Spleen (tissue), 7 donors: ENCODE data around the gene DLX1.

Experiments used
- POLR2A ChIP-seq, 3 donors: fragments of 450-650 bp; IDR thresholded peaks; one replicate each; pipeline ENCODE4 v1.5.1; 2017; ENCODE audit warnings: antibody characterized with exemption in 3 of 3, mild to moderate bottlenecking in 1 of 3
- POLR2AphosphoS5 ChIP-seq, 3 donors: sonication (generic); formaldehyde crosslinking; IDR thresholded peaks; one replicate each; pipeline ENCODE4 v1.5.1; 2017; ENCODE audit warnings: antibody characterized with exemption in 3 of 3
- TF ChIP-seq, protein P1 (sequence below), 11 experiments: fragments of 200-600 bp in 7 of 11; fragments of 450-650 bp in 4 of 11; sonication (generic) in 4 of 11; IDR thresholded peaks in 8 of 11; conservative IDR thresholded peaks in 3 of 11; 1 replicate in 7 of 11; 2 replicates in 4 of 11; pipeline versions ENCODE4 v1.4.0 to v1.8.0; 2016 to 2021; ENCODE audit warnings: antibody characterized with exemption in 11 of 11, inconsistent platforms in 4 of 11, mild to moderate bottlenecking in 1 of 11
- donor health status: DM: no; HTN: no; CAD: no; lungs with moderate emphysema.
- donor health status: DM: no; HTN: no; CAD: no.
- donor health status: DM: no; HTN: no; CAD: no.

DNA sequence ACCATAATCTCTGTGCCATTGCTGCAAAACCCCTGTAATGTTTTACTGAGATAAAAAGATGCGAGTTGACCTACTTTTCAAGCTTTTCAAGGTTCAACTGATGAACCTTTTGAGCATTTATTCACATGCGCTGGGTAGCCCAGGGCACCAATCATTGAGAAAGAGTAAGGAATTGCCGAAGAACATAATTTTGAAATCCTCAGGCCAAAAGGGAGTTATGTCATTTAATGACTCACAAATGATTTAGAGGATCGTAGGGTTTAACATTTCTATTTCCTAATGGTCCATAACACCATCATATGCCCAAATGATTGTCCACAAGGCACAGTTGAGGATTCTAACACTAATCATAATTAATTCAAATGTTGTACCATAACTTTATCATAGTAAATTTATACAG lies 20.2 kb upstream of the DLX1 start:
- TF ChIP-seq, protein P1, sequence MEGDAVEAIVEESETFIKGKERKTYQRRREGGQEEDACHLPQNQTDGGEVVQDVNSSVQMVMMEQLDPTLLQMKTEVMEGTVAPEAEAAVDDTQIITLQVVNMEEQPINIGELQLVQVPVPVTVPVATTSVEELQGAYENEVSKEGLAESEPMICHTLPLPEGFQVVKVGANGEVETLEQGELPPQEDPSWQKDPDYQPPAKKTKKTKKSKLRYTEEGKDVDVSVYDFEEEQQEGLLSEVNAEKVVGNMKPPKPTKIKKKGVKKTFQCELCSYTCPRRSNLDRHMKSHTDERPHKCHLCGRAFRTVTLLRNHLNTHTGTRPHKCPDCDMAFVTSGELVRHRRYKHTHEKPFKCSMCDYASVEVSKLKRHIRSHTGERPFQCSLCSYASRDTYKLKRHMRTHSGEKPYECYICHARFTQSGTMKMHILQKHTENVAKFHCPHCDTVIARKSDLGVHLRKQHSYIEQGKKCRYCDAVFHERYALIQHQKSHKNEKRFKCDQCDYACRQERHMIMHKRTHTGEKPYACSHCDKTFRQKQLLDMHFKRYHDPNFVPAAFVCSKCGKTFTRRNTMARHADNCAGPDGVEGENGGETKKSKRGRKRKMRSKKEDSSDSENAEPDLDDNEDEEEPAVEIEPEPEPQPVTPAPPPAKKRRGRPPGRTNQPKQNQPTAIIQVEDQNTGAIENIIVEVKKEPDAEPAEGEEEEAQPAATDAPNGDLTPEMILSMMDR (IDR thresholded peaks at IDR 0.05 in 8 of 11, conservative IDR thresholded peaks at IDR 0.05 in 3 of 11) = no peak
- TF ChIP-seq POLR2A (IDR thresholded peaks at IDR 0.05) = no peak
- TF ChIP-seq POLR2AphosphoS5 (IDR thresholded peaks at IDR 0.05) = no peak
